ENCODE measurements around the gene USO1. TPM values are rescaled to one million over a fixed set of nuclear protein-coding genes. Genes with fewer than 3 reads are reported as not detected.
A peak's percentile ranks its signal among the peaks of the same experiment; 100 is the strongest.

The USO1 gene
- total RNA-seq, 1 donor from 2014 or later: 41.7 TPM

- CTCF ChIA-PET: no interaction called here
- Mint-ChIP-seq H3K36me3 (ENCODE audit: low read depth) (peaks cover 12% of the 10 kb centered on the region), H3K4me1 (peaks cover 47% of the 10 kb centered on the region), H3K27ac (peak overlapping the region; percentile 3), H3K27me3 (no peaks in the 10 kb centered on the region), H3K9me3 (no peaks in the 10 kb centered on the region), H3K4me3 (peak overlapping the region; percentile 44)
- TF ChIP-seq CTCF (IDR thresholded peaks at IDR 0.05): no peak
- ATAC-seq (ENCODE audit: low read depth): no peak
- no peak for DNase-seq
- intact Hi-C loops (cut with micrococcal nuclease): loop anchor here (10.0 kb wide), 1 partner anchor 1282 kb away; the partner anchor contains the start of gene AREG
- POLR2A ChIA-PET: interaction anchor here (0.6 to 2.6 kb wide), 5 partner anchors 15 to 73 kb away, joined by 3 to 12 read pairs (median 4); no protein-coding TSS in a partner anchor
These were observed 2.2 kb downstream of the USO1 start for GRCh38 chr4:75726577-75726976.

- no peaks in the 10 kb centered on the region for H3K27me3 Mint-ChIP-seq
- H3K27ac Mint-ChIP-seq: no peak overlapping the region
- no peak for TF ChIP-seq CTCF (IDR thresholded peaks at IDR 0.05)
- peak overlapping the region; percentile 44 for H3K4me3 Mint-ChIP-seq
- ChIA-PET CTCF (no interaction called here), POLR2A (interaction anchor here (0.7 to 0.8 kb wide), 3 partner anchors 14 to 212 kb away, joined by 3 to 4 read pairs (median 3); no protein-coding TSS in a partner anchor)
- peaks cover 12% of the 10 kb centered on the region for H3K36me3 Mint-ChIP-seq (ENCODE audit: low read depth)
- intact Hi-C loops (cut with micrococcal nuclease): loop anchor here (10.0 kb wide), 1 partner anchor 1282 kb away; the partner anchor contains the start of gene AREG
- peaks cover 47% of the 10 kb centered on the region for H3K4me1 Mint-ChIP-seq
- ATAC-seq (ENCODE audit: low read depth): no peak
- no peaks in the 10 kb centered on the region for H3K9me3 Mint-ChIP-seq
- DNase-seq: no peak
These were observed 2.7 kb downstream of the USO1 start for GRCh38 chr4:75727073-75727472.

- DNase-seq (no peak), ATAC-seq (ENCODE audit: low read depth) (no peak)
- Mint-ChIP-seq H3K27me3 (no peaks in the 10 kb centered on the region), H3K9me3 (no peaks in the 10 kb centered on the region), H3K27ac (no peak overlapping the region), H3K36me3 (ENCODE audit: low read depth) (peaks cover 10% of the 10 kb centered on the region), H3K4me3 (no peak overlapping the region), H3K4me1 (peaks cover 39% of the 10 kb centered on the region)
- POLR2A ChIA-PET: no interaction called here
- intact Hi-C loops (cut with micrococcal nuclease): loop anchor here (10.0 kb wide), 1 partner anchor 1285 kb away; the partner anchor contains the start of gene AREG
- no peak for TF ChIP-seq CTCF (IDR thresholded peaks at IDR 0.05)
- CTCF ChIA-PET: no interaction called here
These were observed 5.5 kb downstream of the USO1 start for GRCh38 chr4:75729836-75730235.

- Mint-ChIP-seq H3K9me3 (no peaks in the 10 kb centered on the region), H3K27me3 (no peaks in the 10 kb centered on the region), H3K27ac (no peak overlapping the region)
These were observed 9.0 kb downstream of the USO1 start for GRCh38 chr4:75733369-75733768.

DNA sequence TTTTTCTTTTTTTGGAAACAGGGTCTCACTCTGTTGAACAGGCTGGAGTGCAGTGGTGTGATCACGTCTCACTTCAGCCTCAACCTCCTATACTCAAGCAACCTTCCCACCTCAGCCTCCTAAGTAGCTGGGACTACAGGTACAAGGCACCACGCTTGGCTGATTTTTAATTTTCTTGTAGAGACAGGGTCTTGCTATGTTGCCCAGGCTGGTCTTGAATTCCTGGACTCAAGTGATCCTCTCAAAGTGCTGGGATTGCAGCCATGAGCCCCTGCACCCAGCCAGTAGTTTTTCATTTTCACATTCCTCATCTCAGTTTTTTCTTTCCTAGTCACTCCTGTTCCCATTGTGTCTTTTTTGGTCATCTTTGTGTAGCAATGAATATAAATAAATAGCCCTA lies 11.1 kb downstream of the USO1 start:
- H3K4me1 Mint-ChIP-seq: peaks cover 33% of the 10 kb centered on the region
- no peak for ATAC-seq (ENCODE audit: low read depth)
- ChIA-PET POLR2A (no interaction called here), CTCF (no interaction called here)
- DNase-seq: no peak
- intact Hi-C loops (cut with micrococcal nuclease): no loop called here
- H3K4me3 Mint-ChIP-seq: no peak overlapping the region
- no peaks in the 10 kb centered on the region for H3K9me3 Mint-ChIP-seq
- H3K27ac Mint-ChIP-seq: no peak overlapping the region
- no peak for TF ChIP-seq CTCF (IDR thresholded peaks at IDR 0.05)
- peaks cover 16% of the 10 kb centered on the region for H3K36me3 Mint-ChIP-seq (ENCODE audit: low read depth)
- no peaks in the 10 kb centered on the region for H3K27me3 Mint-ChIP-seq

More at GRCh38 chr4:75733369-75733768, 9.0 kb downstream of the USO1 start:
- ChIA-PET CTCF (no interaction called here), POLR2A (interaction anchor here (0.9 kb wide), 1 partner anchor 9 kb away, joined by 3 read pairs; the partner anchor contains the start of gene USO1)
- H3K4me3 Mint-ChIP-seq: no peak overlapping the region
- ATAC-seq (ENCODE audit: low read depth) (no peak), DNase-seq (no peak)
- peaks cover 24% of the 10 kb centered on the region for H3K4me1 Mint-ChIP-seq
- TF ChIP-seq CTCF (IDR thresholded peaks at IDR 0.05): no peak
- intact Hi-C loops (cut with micrococcal nuclease): no loop called here
- peaks cover 16% of the 10 kb centered on the region for H3K36me3 Mint-ChIP-seq (ENCODE audit: low read depth)
